Left renal pelvis (tissue), 4 donors: ENCODE results near the gene FBXL7. TPM values are rescaled to one million over a fixed set of nuclear protein-coding genes. Genes with fewer than 3 reads are reported as not detected.
A peak's percentile ranks its signal among the peaks of the same experiment; 100 is the strongest.

Experiments used
- DNase-seq, 4 donors: peaks; one replicate each; pipeline ENCODE4 v3.0.0-alpha.2; 2013; ENCODE audit warnings: low read depth in 4 of 4, low spot score in 3 of 4
- polyA plus RNA-seq, 4 donors: library from polyadenylated mRNA; unstranded; fragments of 120-200 nt; gene quantifications; one replicate each; pipeline ENCODE4 v1.2.1, GENCODE V29; 2013; ENCODE audit not compliant: insufficient read length in 4 of 4

Gene FBXL7
- polyA plus RNA-seq, 4 donors = 26.2 to 79.3 (median 28.7) TPM

DNA sequence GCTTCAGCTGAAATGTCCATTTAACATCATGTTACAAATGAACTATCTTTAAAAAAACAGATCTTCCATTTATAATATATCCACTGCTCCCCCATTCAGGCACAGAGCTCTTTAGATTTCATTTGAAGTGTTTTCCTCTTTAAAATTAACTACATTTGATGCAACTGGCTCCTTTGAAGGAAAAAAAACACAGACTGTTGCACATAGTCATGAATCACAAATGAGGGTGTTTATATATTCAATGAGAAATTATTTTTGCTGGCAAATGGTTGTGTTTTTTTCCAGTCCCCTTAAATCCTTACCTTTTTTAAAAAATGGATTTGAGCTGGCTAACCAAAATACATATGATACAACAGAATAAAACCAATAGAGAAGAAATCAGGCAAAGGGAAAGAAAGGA is 240.4 kb downstream of the FBXL7 start:
- no peak for DNase-seq

DNA sequence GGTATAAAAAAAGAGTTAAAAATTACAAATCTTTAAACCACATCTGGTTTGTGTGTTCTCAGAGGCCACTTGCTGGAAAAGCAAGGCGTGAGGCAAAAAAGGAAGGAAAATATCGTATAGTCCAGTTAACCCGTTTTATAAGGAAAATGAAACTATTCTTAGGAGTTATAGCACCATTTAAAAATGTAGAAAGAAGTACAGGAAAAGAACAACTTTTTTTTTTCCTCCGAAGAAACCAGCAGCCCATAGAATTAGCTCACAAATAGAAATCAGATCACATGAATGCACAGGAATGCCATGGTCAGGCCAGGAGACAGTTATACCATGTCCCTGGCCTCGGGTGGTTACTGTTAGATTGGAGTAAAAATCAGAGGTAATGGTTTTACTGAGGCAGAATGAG is 241.6 kb downstream of the FBXL7 start:
- DNase-seq = no peak

DNA sequence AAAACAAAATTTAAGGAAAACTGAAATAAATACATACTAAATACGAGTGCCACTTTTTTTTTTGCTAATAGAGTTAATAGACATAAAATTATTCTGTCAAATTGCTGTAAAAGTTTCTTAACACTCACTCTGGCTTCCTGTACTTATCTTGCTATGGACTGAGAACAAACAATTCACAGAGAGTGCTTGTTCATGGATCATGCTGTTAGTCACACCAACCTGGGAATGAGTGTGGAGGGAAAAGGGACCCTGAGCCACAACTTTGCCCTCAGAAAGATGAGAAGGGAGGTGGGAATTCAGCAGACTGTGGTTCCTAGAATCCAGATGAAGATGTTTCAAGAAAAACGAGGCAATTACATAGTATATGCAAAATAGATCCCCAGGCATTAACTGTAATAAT is 246.9 kb downstream of the FBXL7 start:
- no peak for DNase-seq

DNA sequence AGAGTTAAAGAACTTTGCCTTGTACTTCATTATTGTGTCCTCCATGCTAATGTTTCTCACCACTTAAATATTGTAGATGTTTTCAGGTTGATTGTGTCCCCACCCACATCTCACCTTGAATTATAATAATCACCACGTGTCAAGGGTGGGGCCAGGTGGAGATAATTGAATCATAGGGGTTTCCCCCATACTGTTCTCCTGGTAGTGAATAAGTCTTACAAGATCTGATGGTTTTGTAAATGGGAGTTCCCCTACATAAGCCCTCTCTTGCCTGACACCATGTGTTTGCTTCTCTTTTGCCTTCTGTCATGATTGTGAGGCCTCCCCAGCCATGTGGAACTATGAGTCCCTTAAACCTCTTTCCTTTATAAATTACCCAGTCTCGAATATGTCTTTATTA is 248.3 kb downstream of the FBXL7 start:
- DNase-seq = no peak

DNA sequence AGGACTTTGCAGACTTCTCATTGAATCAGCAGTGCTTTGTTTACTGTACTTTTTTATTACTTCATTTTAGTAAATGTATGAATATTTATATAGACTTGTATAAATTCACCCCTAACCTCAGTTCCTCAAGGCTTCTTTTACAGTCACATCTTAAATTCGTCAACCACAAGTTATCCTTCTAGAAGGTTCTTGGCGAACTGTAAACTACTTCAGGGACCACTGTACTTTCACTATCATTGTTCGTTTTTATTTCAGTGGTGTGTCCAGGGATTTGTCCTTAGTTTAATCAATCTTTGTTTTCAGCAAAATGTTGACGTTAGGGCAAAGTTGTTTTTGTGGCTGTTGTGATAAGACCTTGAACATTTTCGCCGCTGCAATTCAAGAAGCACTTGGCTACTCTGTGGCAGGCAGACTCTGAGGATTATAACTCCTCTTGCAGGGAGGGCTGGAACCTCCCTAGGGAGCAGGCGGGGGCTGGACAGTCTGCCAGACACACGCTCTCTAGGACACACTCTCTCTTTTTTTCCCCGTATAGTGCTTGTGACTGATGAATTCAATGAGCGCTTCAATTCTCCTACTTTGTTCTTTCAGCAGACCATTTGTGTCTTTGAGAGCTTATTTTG is 252.8 kb downstream of the FBXL7 start:
- peak in 1 of 4 donors; percentile 18 for DNase-seq

DNA sequence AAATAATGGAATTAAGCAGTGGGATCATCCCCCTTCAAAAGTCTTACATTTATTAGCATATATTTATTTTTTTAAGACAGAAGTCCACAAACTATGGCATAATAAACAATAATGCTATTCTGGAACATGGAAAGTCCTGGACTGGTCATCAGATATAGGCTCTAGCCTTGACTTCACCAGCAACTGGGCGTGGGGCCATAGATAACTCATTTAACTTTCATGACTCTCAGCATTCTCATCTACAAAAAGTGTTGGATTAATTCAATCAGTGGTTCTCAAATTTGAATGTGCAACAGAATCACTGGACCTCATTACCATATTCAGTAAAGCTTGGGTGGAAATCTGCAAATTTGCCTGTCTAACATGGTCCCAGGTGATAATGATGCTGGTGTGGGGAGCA is 253.8 kb downstream of the FBXL7 start:
- no peak for DNase-seq

DNA sequence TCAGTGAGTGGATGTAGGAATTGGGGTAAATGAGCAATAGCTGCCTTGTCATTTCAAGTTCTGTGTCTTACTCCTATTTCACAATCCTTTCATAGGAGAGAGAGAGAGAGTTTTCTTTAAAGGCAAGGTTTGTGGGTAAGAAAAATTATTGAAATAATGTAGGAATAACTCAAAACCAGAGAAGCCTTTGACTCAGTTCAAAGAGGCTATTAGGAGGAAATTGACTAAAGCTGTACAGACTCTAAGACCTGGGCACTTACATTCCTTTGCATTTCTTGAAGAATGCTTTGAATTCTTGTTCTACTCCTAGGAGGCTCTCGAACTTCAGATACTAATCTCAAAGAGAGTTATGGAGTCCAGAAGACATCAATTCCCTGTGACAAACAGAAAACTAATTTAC is 257.1 kb downstream of the FBXL7 start:
- no peak for DNase-seq

DNA sequence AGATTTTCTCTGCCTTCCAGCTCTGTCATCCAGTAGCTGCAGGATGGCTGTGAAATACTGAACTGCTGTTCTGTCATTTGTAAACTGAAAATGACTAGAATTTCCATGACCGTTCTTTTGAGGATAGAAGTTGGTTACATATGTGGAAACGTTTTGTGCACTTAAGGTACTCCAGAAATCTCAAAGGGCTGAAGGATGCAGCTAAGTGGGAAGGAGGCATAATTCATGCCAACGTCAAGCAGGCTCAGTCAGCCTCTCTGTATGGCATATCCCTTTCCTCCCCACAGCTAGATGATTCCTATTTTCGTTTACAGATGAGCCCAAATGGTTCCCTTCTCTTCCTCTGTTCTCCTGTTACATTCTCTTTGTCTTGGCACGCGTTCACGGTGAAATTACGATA is 257.6 kb downstream of the FBXL7 start:
- no peak for DNase-seq

DNA sequence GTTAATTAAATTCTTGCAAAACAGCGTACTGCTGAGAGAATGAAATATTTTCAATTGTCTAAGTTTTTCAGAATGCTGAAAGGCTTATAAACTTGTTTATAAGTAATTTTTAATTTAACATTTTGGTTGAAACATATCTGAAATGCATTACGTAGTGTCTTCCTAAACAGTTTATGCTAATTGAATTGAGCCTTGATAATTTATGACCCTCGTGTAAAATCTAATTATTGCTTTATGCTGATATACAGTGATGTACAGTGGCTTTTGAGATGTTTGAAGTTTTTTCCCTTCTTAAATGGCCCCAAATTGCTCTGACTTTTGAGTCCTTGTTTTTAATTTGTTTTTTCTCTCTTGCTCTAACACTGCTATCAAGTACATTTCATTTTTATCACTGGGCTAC is 262.7 kb downstream of the FBXL7 start:
- no peak for DNase-seq

DNA sequence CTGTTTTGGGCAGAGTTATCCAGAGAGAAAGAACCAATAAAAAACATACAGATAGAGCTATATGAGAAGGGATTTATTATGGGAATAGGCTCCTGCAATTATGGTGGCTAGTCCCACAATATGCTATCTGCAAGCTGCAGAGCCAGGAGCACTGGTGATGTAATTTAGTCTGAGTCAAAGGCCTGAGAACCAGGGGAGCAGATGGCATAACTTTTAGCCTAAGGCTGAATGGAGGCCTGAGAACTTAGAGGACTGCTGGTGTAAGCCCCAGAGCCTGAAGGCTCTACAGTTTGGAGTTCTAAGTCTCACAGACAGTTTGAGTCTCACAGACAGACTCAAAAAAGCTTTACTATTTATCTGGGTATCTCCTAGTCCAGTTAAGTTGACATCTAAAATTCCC is 263.8 kb downstream of the FBXL7 start:
- no peak for DNase-seq

DNA sequence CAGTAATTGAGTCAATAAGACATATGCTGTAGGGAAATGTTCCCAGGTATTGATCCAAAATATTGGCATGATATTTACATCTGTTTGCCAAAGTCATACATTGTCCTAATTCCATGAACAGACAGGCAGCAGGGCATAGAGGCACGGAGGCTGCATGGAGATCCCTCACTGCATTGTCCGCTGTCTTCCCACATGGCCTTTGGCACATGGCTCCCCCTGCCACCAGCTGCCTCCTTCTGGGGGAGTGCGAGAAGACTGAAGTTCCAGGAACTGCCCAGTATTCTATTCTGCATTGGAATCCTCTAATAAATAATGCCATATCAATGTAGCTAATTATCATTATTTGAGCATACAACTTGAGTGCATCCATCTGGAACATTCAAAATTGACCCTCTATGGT is 269.0 kb downstream of the FBXL7 start:
- DNase-seq = no peak

DNA sequence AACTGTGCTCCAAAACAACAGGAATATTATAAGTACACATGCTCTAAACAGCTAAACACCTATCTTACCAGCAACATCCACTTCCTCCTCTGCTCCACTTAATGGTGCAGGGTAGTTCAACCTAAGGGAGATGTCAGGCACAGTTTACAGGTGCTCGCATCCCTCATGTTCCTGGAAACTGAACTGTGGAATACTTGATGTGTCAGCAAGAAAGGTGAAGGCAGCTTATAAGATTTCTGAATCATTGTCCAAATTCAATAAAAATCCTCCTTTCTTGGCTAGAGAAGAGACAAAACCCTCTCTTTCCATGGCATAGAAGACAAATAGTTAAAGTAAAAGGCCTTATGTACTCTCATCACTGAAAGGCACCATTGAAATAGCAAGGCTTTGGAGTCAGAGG is 272.2 kb downstream of the FBXL7 start:
- DNase-seq = no peak

DNA sequence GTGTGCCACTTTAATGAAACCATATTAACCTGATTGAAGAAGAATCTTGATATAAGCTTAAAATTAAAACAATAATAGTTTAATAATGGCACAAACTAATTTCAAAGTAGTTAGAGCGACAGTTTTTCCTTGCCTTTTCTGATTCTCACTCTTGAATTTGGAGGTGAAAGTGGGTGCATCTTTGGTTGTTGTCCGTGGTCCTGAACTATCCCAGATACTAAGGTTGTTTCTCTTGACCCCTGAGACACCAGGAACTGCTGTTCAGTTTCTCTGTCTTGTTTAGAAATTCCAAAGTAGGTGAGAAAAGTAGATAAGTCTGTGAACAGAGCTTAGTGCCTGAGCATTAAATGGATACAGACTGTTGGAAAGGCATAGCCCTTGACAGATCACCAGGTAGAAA is 274.7 kb downstream of the FBXL7 start:
- no peak for DNase-seq

DNA sequence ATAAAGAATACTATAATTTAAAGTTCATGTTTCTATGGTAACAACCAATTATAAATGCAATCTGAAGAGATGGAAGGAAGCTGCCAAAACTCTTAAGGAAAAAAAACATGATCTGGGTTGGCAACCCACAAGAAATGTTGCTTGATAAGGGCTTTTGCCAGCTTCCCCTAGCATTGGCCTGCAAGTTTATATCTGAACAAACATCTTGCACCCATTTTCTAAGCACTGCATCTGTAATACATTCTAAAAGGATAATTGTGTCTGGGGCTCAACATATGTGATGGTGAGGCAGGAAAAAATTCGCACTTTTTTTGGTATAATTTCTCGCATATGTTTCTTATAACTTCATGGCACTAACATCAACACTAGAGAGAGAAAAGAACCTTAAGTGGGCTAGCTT is 276.4 kb downstream of the FBXL7 start:
- DNase-seq = no peak

DNA sequence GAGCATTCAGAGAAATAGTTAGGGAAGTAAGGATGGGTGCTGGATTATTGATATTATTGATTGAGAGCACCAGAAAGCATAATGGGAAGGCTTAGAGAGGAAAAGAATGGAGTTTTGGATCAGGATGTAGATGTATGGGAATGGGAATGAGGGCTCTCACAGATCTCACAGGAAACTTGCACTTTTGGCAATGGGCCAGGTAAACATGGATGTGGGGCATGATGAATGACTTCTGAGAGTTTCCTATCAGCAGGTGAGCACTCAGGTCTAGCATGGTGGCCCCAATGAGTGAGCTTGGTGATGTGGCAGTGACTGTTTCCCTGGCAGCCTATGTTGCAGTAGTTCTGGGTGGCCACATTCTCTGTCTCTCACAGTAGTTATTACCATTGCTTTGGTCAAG is 283.8 kb downstream of the FBXL7 start:
- DNase-seq = no peak

DNA sequence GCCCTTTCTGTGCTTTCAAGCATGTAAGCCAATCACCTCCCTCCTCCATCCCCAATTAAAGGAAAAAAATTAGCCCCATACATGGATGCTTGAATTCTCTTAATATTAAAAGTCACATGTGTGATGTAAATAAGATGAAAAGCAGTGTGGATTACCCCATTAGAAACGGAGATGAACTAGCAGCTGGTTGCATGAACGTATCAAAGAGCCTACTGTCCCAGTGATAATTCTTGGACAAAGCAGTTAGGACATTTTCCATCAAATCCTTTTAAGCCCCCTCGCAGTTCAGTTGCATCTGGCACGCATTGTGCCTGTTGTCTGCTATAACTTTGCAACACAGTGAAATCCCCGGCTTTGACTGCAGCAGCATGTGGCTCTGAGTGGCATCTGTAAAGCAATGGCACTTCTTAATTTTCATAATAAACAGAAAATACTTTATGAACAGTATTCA is 285.6 kb downstream of the FBXL7 start:
- no peak for DNase-seq

DNA sequence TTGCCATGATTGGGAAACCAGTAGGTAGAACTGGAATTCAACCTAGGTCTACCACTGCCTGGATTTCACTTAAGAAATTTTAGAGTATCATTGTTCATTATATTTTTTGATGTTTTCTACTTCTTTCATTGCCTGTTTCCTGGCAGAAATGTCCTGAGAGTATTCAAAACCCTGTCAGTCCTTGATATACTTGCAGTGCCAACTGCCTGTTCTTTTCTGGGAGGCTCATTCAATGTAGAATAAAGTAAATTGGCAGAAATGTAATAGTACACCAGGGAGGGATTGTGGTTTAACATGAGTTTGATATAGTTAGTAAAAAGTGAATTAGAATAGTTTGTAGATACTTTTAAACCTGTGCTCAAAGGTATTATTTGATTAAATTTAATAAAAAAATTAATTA is 286.3 kb downstream of the FBXL7 start:
- no peak for DNase-seq

DNA sequence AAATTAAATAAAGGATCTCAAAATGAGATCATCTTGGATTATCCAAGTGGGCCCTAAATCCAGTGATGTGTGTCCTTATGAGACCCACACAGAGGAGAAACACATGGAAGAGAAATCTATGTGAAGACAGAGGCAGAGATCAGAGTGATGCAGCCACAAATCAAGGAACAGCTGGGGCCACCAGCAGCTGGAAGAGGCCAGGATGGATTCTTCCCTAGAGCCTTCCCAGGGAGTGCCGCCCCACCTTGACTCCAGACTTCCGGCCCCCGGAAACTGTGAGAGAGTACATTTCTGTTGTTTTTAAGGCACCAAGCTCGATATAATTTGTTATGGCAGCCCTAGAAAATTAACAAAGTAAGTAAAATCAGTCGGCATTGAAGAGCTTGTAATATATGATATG is 286.9 kb downstream of the FBXL7 start:
- no peak for DNase-seq

DNA sequence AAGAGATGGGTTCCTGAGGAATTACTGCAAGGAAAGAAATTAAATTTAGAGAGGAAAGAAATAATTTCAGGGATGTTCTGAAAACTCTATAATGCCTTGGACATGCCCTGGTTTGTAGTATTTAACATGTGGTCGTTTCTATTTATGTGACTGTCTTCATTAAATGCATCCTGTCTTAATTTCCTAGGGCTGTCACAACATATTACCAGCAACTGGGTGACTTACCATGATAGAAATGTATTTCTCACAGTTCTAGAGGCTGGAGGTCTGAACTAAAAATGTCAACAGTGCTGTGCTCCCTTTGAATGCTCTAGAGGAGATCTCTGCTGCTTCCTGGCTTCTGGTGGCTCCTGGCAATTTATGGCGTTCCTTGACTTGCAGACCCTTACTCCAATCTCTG is 287.7 kb downstream of the FBXL7 start:
- DNase-seq = no peak

DNA sequence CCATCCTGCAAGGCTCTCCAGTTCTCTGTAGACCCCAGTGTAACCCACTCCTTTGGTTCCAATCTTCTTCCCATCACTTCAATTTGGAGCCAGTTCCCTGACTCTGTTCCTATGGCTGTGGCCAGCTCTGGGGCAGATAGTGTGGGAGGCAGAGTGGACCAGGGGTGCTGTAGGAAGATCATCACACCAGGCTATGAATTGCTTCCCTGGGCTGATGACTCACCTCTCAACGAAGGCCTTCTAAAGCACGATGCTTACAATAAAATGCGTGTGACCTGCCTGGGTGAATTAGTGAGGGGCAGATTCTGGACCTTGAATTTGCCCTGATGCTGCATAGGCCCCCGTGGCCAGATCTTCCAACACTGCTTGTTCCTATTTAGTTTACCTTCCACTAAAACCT is 289.7 kb downstream of the FBXL7 start:
- DNase-seq = no peak

DNA sequence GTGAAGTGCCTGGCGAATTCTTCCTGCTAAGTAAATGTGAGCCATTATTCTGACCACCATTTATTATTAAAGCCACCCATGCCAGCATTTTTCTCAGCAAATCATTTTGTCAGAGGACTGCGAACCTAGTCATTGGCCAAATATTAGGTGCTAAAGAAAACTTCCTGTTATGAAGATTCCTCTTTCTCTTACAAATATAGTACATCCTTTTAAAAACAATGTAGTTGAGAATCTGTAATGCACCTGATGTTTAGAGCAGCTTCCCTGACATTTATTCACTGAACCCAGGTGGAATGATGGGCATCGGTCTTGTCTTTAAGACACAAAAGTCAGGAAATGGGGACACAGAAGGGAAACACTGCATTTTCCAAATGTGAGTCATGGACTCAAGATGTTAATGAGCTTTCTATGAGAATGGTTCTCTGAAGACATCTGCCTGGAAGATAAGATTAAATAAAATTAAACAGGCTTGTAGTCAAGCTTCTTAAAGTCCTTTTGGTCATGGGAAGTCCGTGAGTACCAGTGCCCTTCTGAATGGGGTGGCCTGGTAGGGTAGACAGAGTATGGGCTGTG is 290.6 kb downstream of the FBXL7 start:
- DNase-seq = no peak

DNA sequence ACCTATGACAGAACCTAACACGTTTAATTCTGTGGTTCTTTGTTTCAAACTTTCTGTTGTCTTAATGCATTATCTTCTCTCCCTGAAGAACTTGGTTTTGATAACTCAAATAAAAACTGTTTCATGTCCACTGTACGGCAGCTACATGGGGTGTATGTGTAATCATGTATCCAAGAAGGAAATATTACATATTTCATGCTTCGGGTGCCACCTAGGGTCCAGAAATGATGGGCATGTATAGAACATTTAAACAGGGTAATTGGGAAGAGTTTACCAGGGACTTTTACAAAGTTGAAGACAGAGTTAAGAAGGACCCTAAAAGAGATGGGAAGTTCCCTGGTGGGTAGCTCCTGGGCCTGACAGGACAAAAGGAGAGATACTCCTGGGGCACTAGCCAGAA is 291.3 kb downstream of the FBXL7 start:
- no peak for DNase-seq

DNA sequence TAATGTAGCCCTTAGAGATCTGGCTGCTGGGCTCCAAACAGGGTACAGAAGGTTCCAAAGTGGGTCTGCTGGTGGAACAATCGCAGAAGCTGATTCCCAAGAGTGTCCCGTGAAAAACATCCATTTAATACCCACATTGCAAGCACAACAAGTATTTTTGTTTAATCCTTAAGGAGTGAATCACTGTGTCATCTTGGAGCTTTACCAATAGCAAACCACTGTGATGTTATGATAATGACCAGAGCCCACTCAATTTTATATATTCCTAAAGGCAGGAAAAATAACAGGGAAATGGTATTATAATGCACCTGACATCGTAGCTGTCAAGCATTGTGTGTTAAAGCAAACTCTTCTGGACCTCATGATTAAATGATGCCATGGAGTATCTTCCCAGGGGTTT is 291.9 kb downstream of the FBXL7 start:
- DNase-seq = no peak
